H1 (cell line): ENCODE measurements around the gene SLC4A8. TPM values are rescaled to one million over a fixed set of nuclear protein-coding genes. Genes with fewer than 3 reads are reported as not detected.

ENCODE experiments used
- RBBP5 ChIP-seq: IDR thresholded peaks from 2 replicates; pipeline ENCODE4 v1.7.1; 2012; ENCODE audit warnings: low read depth, mild to moderate bottlenecking, inconsistent platforms, low read length, moderate library complexity, borderline replicate concordance
- RXRA ChIP-seq: IDR thresholded peaks from 2 replicates; pipeline ENCODE4 v1.6.1; 2011; ENCODE audit warnings: low read depth, mild to moderate bottlenecking, low read length, moderate library complexity; ENCODE audit not compliant: insufficient read depth
- TCF12 ChIP-seq: IDR thresholded peaks from 2 replicates; pipeline ENCODE4 v1.6.1; 2011; ENCODE audit warnings: low read depth, mild to moderate bottlenecking, low read length
- YY1 ChIP-seq: IDR thresholded peaks from 2 replicates; pipeline ENCODE4 v1.6.1; 2011; ENCODE audit warnings: low read depth, mild to moderate bottlenecking, low read length
- polyA plus RNA-seq, 7 experiments: library from polyadenylated mRNA; depleted of rRNA in 3 of 7; stranded (reverse) in 5 of 7; unstranded in 2 of 7; fragments of >200 nt in 5 of 7; fragments of 200-250 nt in 2 of 7; gene quantifications; 1 replicate in 5 of 7; 2 replicates in 1 of 7; 4 replicates in 1 of 7; pipeline versions ENCODE4 v1.2.1 to v1.2.3, GENCODE V29; 2011 to 2013; ENCODE audit warnings: missing spikeins in 2 of 7, mixed read lengths in 2 of 7
- total RNA-seq: library from RNA; stranded (reverse); fragmentation: NEBNext Ultra II Directional; extraction: Animal tissue kit (Norgen Biotek cat#: 25700); gene quantifications from 2 replicates; pipeline ENCODE4 v1.2.1, GENCODE V29; 2021

SLC4A8 gene
- total and polyA plus RNA-seq, 2 of the 8 experiments (the other 6 are each of a cell fraction or from before 2014, with no cell fraction given): 11.2 to 13.4 TPM

DNA sequence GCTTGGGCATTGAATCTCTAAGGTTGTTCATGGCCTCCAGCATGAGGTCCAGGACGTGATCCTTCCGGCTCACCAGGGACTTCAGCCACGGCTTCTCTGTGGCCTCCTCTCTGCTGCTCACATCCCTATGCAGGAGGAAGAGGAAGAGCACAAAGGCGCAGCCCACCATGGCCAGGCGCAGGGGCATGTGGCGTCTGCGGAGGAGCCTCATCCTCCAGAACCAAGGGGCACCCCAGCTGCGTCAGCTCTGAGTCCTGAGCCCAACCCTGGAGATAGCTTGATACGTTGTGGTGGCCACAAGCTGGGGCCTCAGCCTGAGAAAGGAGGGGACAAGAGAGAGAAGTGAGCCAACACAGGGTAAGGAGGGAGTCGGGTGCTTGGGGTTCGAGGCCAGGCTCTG is 45.1 kb upstream of the SLC4A8 start (continued):
- TF ChIP-seq RXRA (no peak), YY1 (no peak), TCF12 (no peak), RBBP5 (no peak)
